Loucy (cell line): ENCODE results near the gene CD109.

Source experiments
- H2AFZ ChIP-seq: fragments of 200-600 bp; sonication (generic); 2 replicates; pipeline ENCODE4 v1.6.0; 2016; ENCODE audit warnings: antibody characterized with exemption, mild to moderate bottlenecking, low read length, moderate library complexity
- H3F3A ChIP-seq: fragments of 200-600 bp; 2 replicates; pipeline ENCODE4 v1.6.0; 2016; ENCODE audit warnings: antibody characterized with exemption, low read depth, mild to moderate bottlenecking
- H3K27me3 ChIP-seq: fragments of 200-600 bp; sonication (generic); 2 replicates; pipeline ENCODE4 v1.6.1; 2014; ENCODE audit warnings: low read length, mild to moderate bottlenecking; ENCODE audit not compliant: insufficient read depth, poor library complexity, severe bottlenecking
- H3K36me3 ChIP-seq: fragments of 200-600 bp; sonication (generic); 2 replicates; pipeline ENCODE4 v1.6.1; 2016; ENCODE audit warnings: low read length; ENCODE audit not compliant: insufficient read depth
- H3K4me1 ChIP-seq: fragments of 200-600 bp; sonication (generic); 2 replicates; pipeline ENCODE4 v1.5.1; 2014; ENCODE audit warnings: low read length, mild to moderate bottlenecking; ENCODE audit not compliant: insufficient read depth, poor library complexity, severe bottlenecking
- H3K4me2 ChIP-seq: fragments of 200-600 bp; sonication (generic); 2 replicates; pipeline ENCODE4 v1.6.0; 2014; ENCODE audit warnings: antibody characterized with exemption, low read length, low read depth, mild to moderate bottlenecking; ENCODE audit not compliant: poor library complexity, severe bottlenecking
- H3K4me3 ChIP-seq: fragments of 200-600 bp; sonication (generic); 2 replicates; pipeline ENCODE4 v1.5.1; 2014; ENCODE audit warnings: low read length, mild to moderate bottlenecking, mixed read lengths; ENCODE audit not compliant: poor library complexity, severe bottlenecking
- H3K79me2 ChIP-seq: fragments of 200-600 bp; sonication (generic); 2 replicates; pipeline ENCODE4 v1.6.1; 2014; ENCODE audit warnings: low read length; ENCODE audit not compliant: insufficient read depth
- H3K9ac ChIP-seq: fragments of 200-600 bp; sonication (generic); 2 replicates; pipeline ENCODE4 v1.6.0; 2014; ENCODE audit warnings: mild to moderate bottlenecking, low read depth, low read length, moderate library complexity; ENCODE audit not compliant: poor library complexity, severe bottlenecking
- H3K9me2 ChIP-seq: fragments of 200-600 bp; sonication (generic); replicated peaks from 2 replicates; pipeline ENCODE4 v1.6.1; 2016; ENCODE audit warnings: low read depth, low read length, mixed read lengths
- H3K9me3 ChIP-seq: fragments of 200-600 bp; sonication (generic); 2 replicates; pipeline ENCODE4 v1.6.1; 2014; ENCODE audit warnings: mild to moderate bottlenecking, antibody characterized with exemption, low read length, low read depth; ENCODE audit not compliant: insufficient read depth
- H4K20me1 ChIP-seq: fragments of 200-600 bp; sonication (generic); 2 replicates; pipeline ENCODE4 v1.6.0; 2014; ENCODE audit warnings: antibody characterized with exemption, low read length, mild to moderate bottlenecking; ENCODE audit not compliant: insufficient read depth, poor library complexity, severe bottlenecking
- CTCF ChIP-seq: fragments of 200-600 bp; sonication (generic); conservative IDR thresholded peaks from 2 replicates; pipeline ENCODE4 v1.5.1; 2014; ENCODE audit warnings: mild to moderate bottlenecking, antibody characterized with exemption, low read length
- EZH2phosphoT487 ChIP-seq: fragments of 200-600 bp; IDR thresholded peaks from 2 replicates; pipeline ENCODE4 v1.6.1; 2018; ENCODE audit warnings: antibody characterized with exemption, mild to moderate bottlenecking, moderate library complexity, borderline replicate concordance

Gene CD109

DNA sequence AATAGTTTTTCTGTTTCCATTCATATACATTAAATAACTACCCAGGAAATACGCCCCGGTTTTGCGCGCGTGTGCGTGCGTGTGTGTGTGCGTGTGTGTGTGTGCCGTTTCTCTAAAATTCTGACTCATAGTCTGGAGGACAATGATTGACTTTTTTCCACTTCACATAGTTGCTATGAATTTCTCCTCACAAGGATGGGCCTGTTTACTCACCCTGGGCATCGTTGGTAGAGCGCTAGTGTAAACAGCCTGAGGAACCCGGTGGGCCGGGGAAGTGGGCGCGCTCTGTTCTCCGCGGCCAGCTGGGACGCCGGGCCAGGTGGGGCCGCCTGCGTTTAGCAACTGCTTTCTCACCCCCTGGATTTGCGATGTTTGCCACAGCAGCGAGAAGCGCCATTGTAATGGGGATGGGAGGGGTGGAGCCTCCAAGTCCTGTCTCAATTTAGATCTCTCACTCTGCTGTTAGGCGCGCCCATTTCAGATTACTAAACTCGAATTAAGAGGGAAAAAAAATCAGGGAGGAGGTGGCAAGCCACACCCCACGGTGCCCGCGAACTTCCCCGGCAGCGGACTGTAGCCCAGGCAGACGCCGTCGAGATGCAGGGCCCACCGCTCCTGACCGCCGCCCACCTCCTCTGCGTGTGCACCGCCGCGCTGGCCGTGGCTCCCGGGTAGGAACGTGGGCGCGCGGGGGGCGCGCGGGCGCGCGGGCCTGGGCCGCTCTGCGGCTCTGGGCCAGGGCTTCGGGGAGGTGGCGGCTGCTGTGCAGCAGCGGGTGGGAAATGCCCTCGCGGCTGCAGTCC is at the start of gene CD109:
TSS of gene CD109 (plus strand) at position 585 of the 803 bp plus-strand sequence. CDS start at position 598, 13 bp downstream.
- H3K9me2 ChIP-seq, result no peaks in the 10 kb centered on the region
- H3K9me3 ChIP-seq, result no peaks in the 10 kb centered on the region
- H3K36me3 ChIP-seq, result no peaks in the 10 kb centered on the region
- H2AFZ ChIP-seq, result peak within 1 kb of the TSS; percentile 86
- peak within 1 kb of the TSS; percentile 86 for H3K4me2 ChIP-seq
- peak within 1 kb of the TSS; percentile 81 for H3K9ac ChIP-seq
- no peaks in the 10 kb centered on the region for H4K20me1 ChIP-seq
- no peaks in the 10 kb centered on the region for H3K27me3 ChIP-seq
- TF ChIP-seq CTCF, result no peak
- no peak for TF ChIP-seq EZH2phosphoT487
- peak within 1 kb of the TSS; percentile 78 for H3K4me3 ChIP-seq
- H3F3A ChIP-seq, result no peaks in the 10 kb centered on the region
- peaks cover 27% of the 10 kb centered on the region; the same call in 1 of the 2 replicates for H3K79me2 ChIP-seq
- peaks cover 49% of the 10 kb centered on the region for H3K4me1 ChIP-seq

GRCh38 chr6:73648166-73648565 is 47.8 kb upstream of the CD109 start:
- H2AFZ ChIP-seq, result no peak overlapping the region
- no peaks in the 10 kb centered on the region for H3K27me3 ChIP-seq
- no peaks in the 10 kb centered on the region for H4K20me1 ChIP-seq
- peaks cover 12% of the 10 kb centered on the region for H3K4me1 ChIP-seq
- no peak overlapping the region for H3K4me2 ChIP-seq
- H3K9me2 ChIP-seq, result no peaks in the 10 kb centered on the region
- peaks cover 9% of the 10 kb centered on the region; the same call in 1 of the 2 replicates for H3K79me2 ChIP-seq
- H3K4me3 ChIP-seq, result no peak overlapping the region
- H3K36me3 ChIP-seq, result no peaks in the 10 kb centered on the region
- H3K9me3 ChIP-seq, result no peaks in the 10 kb centered on the region
- peaks cover 5% of the 10 kb centered on the region; the same call in 1 of the 2 replicates for H3F3A ChIP-seq
- H3K9ac ChIP-seq, result no peak overlapping the region
- no peak for TF ChIP-seq EZH2phosphoT487
- no peak for TF ChIP-seq CTCF

DNA sequence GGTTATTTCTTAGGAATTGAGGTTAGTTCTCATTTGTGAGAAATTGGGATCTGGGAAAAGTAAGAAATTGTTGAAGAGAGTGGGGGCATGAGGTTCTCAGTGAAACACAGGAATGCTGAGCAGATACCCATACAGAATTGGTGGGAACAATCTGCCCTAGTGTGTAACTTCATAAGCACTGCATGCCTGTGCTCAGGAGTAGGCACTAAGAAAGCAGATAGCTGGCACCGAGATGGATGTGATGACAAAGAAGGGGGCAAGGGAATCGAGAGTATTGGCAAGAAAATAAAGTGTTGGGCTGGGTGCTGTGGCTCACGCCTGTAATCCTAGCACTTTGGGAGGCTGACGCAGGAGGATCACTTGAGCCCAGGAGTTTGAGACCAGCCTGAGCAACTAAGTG is 46.2 kb upstream of the CD109 start:
- no peaks in the 10 kb centered on the region for H3K36me3 ChIP-seq
- H3K4me2 ChIP-seq, result no peak overlapping the region
- no peaks in the 10 kb centered on the region for H3K9me3 ChIP-seq
- TF ChIP-seq EZH2phosphoT487 (no peak), CTCF (no peak)
- H3K79me2 ChIP-seq, result peaks cover 12% of the 10 kb centered on the region; the same call in 1 of the 2 replicates
- H3F3A ChIP-seq, result peaks cover 5% of the 10 kb centered on the region; the same call in 1 of the 2 replicates
- no peak overlapping the region for H3K9ac ChIP-seq
- peaks cover 12% of the 10 kb centered on the region for H3K4me1 ChIP-seq
- H3K9me2 ChIP-seq, result no peaks in the 10 kb centered on the region
- H3K4me3 ChIP-seq, result no peak overlapping the region
- H4K20me1 ChIP-seq, result no peaks in the 10 kb centered on the region
- no peak overlapping the region for H2AFZ ChIP-seq
- H3K27me3 ChIP-seq, result no peaks in the 10 kb centered on the region
